Gastrocnemius medialis (tissue), 4 donors: ENCODE data around the gene EQTN.

ENCODE experiments used
- POLR2A ChIP-seq, 2 donors: fragments of 450-650 bp; IDR thresholded peaks; one replicate each; pipeline ENCODE4 v1.6.1; 2017; ENCODE audit warnings: antibody characterized with exemption in 2 of 2, mild to moderate bottlenecking in 2 of 2, moderate library complexity in 2 of 2
- TF ChIP-seq, protein P1 (sequence below), 5 experiments: fragments of 450-650 bp in 3 of 5; fragments of 200-600 bp in 2 of 5; sonication (generic) in 2 of 5; IDR thresholded peaks in 4 of 5; conservative IDR thresholded peaks in 1 of 5; 1 replicate in 4 of 5; 2 replicates in 1 of 5; pipeline ENCODE4 v1.5.1; 2016 to 2019; ENCODE audit warnings: antibody characterized with exemption in 5 of 5, mild to moderate bottlenecking in 3 of 5, moderate library complexity in 3 of 5

DNA sequence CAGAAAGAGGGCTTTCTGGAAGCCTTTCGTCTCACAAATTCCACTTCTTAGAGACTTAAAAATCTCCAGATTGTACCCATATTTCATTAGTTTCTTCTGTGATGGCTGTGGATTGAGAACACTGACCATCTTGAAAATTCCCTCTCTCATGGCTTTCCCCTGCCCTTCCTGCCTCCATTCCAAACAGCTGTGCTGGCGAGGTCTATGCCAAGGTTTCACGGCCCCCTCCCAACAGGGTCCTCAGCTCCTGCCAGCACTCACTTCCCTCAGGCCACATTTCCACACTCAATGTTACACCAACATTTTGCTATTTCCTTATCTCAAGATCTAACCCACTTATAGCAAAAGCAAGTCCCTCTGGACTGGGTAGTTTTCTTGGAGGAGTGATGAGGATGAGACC is 40.3 kb upstream of the EQTN start:
- no peak for TF ChIP-seq POLR2A (IDR thresholded peaks at IDR 0.05)
- TF ChIP-seq, protein P1, sequence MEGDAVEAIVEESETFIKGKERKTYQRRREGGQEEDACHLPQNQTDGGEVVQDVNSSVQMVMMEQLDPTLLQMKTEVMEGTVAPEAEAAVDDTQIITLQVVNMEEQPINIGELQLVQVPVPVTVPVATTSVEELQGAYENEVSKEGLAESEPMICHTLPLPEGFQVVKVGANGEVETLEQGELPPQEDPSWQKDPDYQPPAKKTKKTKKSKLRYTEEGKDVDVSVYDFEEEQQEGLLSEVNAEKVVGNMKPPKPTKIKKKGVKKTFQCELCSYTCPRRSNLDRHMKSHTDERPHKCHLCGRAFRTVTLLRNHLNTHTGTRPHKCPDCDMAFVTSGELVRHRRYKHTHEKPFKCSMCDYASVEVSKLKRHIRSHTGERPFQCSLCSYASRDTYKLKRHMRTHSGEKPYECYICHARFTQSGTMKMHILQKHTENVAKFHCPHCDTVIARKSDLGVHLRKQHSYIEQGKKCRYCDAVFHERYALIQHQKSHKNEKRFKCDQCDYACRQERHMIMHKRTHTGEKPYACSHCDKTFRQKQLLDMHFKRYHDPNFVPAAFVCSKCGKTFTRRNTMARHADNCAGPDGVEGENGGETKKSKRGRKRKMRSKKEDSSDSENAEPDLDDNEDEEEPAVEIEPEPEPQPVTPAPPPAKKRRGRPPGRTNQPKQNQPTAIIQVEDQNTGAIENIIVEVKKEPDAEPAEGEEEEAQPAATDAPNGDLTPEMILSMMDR (IDR thresholded peaks at IDR 0.05 in 4 of 5, conservative IDR thresholded peaks at IDR 0.05 in 1 of 5): no peak
